Measurements from ENCODE around the gene AGAP2.

The AGAP2 gene

DNA sequence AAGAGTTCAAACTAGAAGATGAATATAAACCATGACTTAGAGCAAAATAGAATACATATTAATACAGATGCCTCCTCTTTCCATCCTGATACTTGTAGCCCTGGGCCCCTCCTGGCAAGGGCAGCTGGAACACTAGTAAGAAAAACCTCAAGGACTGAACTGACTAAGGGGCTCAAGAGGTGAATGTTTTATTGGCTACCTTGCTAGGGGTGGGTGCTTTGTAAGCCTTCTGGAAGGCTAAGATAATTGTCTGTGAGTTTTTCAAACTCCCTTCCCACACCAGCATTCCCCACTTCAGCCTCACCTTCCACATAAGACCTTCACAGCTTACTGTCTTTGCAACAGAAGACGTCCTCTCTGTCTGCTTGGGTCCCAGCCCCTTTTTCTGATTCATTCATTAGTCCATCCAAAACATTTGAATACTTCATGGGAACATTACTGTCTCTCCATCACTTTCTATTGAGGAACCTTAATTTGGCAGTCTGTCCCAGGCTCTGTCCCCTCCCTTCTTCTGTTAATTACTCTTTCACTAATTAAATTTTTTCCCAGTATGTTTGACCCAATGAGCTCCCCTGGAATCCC is 15.3 kb upstream of the AGAP2 start:
- Histone ChIP-seq H3K4me3 (replicated peaks; ENCODE audit: low read depth, low read length) (no peak overlapping the region), H3K36me3 (ENCODE audit: control insufficient read depth, insufficient read depth, low read length) (peaks cover 12% of the 10 kb centered on the region), H3K27me3 (replicated peaks; ENCODE audit: control insufficient read depth, insufficient read depth, low read length) (no peaks in the 10 kb centered on the region)
- DNase-seq (ENCODE audit: extremely low read depth, insufficient read length) = no peak
- TF ChIP-seq, protein P1, sequence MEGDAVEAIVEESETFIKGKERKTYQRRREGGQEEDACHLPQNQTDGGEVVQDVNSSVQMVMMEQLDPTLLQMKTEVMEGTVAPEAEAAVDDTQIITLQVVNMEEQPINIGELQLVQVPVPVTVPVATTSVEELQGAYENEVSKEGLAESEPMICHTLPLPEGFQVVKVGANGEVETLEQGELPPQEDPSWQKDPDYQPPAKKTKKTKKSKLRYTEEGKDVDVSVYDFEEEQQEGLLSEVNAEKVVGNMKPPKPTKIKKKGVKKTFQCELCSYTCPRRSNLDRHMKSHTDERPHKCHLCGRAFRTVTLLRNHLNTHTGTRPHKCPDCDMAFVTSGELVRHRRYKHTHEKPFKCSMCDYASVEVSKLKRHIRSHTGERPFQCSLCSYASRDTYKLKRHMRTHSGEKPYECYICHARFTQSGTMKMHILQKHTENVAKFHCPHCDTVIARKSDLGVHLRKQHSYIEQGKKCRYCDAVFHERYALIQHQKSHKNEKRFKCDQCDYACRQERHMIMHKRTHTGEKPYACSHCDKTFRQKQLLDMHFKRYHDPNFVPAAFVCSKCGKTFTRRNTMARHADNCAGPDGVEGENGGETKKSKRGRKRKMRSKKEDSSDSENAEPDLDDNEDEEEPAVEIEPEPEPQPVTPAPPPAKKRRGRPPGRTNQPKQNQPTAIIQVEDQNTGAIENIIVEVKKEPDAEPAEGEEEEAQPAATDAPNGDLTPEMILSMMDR (IDR thresholded peaks at IDR 0.05; ENCODE audit: insufficient read depth, low read length, poor library complexity, severe bottlenecking) = no peak

- Histone ChIP-seq H3K27me3 (replicated peaks; ENCODE audit: control insufficient read depth, insufficient read depth, low read length) (no peaks in the 10 kb centered on the region), H3K4me3 (replicated peaks; ENCODE audit: low read depth, low read length) (peak overlapping the region; percentile 51), H3K36me3 (ENCODE audit: control insufficient read depth, insufficient read depth, low read length) (peaks cover 10% of the 10 kb centered on the region)
- DNase-seq (ENCODE audit: extremely low read depth, insufficient read length) = no peak
- TF ChIP-seq, protein P1 (IDR thresholded peaks at IDR 0.05; ENCODE audit: insufficient read depth, low read length, poor library complexity, severe bottlenecking) = no peak
Measured at GRCh38 chr12:57752668-57753000, 14.1 kb upstream of the AGAP2 start.

GRCh38 chr12:57751788-57752667 is 13.5 kb upstream of the AGAP2 start, which contains the start of gene CDK4:
CDK4 (minus strand) TSS chr12:57752310; CDS start chr12:57751717, 593 bp downstream.
- TF ChIP-seq, protein P1 (IDR thresholded peaks at IDR 0.05; ENCODE audit: insufficient read depth, low read length, poor library complexity, severe bottlenecking) = no peak
- peak; percentile 99 for DNase-seq (ENCODE audit: extremely low read depth, insufficient read length)
- Histone ChIP-seq H3K4me3 (replicated peaks; ENCODE audit: low read depth, low read length) (peak within 1 kb of the TSS; percentile 80), H3K36me3 (ENCODE audit: control insufficient read depth, insufficient read depth, low read length) (peaks cover 10% of the 10 kb centered on the region), H3K27me3 (replicated peaks; ENCODE audit: control insufficient read depth, insufficient read depth, low read length) (no peaks in the 10 kb centered on the region)

DNA sequence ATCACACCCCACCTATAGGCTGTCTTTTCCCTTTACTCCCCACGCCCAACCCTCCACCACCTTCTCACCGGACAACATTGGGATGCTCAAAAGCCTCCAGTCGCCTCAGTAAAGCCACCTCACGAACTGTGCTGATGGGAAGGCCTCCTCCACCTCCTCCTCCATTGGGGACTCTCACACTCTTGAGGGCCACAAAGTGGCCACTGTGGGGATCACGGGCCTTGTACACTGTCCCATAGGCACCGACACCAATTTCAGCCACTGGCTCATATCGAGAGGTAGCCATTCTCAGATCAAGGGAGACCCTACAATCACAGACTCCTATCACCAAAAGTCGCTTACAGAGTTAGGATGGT is 12.9 kb upstream of the AGAP2 start:
- no peak for DNase-seq (ENCODE audit: extremely low read depth, insufficient read length)
- Histone ChIP-seq H3K36me3 (ENCODE audit: control insufficient read depth, insufficient read depth, low read length) (peaks cover 10% of the 10 kb centered on the region), H3K4me3 (replicated peaks; ENCODE audit: low read depth, low read length) (peak overlapping the region; percentile 80), H3K27me3 (replicated peaks; ENCODE audit: control insufficient read depth, insufficient read depth, low read length) (no peaks in the 10 kb centered on the region)
- TF ChIP-seq, protein P1 (IDR thresholded peaks at IDR 0.05; ENCODE audit: insufficient read depth, low read length, poor library complexity, severe bottlenecking) = no peak

DNA sequence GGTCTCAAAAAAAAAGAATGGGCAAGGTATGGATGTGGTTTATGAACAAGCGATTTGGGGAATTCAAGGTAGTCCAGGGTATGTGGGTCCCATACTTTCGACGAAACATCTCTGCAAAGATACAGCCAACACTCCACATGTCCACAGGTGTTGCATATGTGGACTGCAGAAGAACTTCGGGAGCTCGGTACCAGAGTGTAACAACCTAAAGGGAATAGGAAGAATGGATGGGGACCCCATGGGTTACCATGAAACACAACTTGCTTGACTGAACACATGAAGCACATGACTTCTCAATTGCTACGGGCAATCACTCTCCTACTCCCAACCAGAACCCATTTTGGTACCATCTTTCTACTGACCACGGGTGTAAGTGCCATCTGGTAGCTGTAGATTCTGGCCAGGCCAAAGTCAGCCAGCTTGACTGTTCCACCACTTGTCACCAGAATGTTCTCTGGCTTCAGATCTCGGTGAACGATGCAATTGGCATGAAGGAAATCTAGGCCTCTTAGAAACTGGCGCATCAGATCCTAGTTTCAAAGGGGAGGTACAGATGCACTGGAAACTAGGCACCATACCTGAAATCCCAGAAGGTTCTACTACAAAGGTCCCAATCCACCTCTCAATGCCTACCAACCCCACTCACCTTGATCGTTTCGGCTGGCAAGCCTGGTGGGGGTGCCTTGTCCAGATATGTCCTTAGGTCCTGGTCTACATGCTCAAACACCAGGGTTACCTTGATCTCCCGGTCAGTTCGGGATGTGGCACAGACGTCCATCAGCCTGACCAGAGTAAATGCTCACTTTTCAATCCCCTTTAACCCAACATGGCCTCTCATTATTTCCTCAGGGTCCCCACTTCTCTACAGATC is 12.3 kb upstream of the AGAP2 start:
- Histone ChIP-seq H3K36me3 (ENCODE audit: control insufficient read depth, insufficient read depth, low read length) (peaks cover 10% of the 10 kb centered on the region), H3K27me3 (replicated peaks; ENCODE audit: control insufficient read depth, insufficient read depth, low read length) (no peaks in the 10 kb centered on the region), H3K4me3 (replicated peaks; ENCODE audit: low read depth, low read length) (peak overlapping the region; percentile 80)
- no peak for DNase-seq (ENCODE audit: extremely low read depth, insufficient read length)
- TF ChIP-seq, protein P1 (IDR thresholded peaks at IDR 0.05; ENCODE audit: insufficient read depth, low read length, poor library complexity, severe bottlenecking) = no peak

All from GM06990 (cell line).